NB4 (cell line): Measurements from ENCODE around the gene PSMC3.

Experiments
- DNase-seq: peaks from one replicate; pipeline ENCODE4 v3.0.0; 2010; ENCODE audit warnings: low read depth
- H3K4me3 ChIP-seq: one replicate; pipeline ENCODE4 v1.5.1; 2011; ENCODE audit warnings: mild to moderate bottlenecking, low read depth, low read length, moderate library complexity
- CTCF ChIP-seq: IDR thresholded peaks from one replicate; pipeline ENCODE4 v1.5.1; 2012; ENCODE audit warnings: low read depth, low read length
- MAX ChIP-seq: IDR thresholded peaks from 2 replicates; pipeline ENCODE4 v1.6.1; 2011; ENCODE audit warnings: low read depth, low read length
- MYC ChIP-seq: IDR thresholded peaks from 2 replicates; pipeline ENCODE4 v1.6.1; 2011; ENCODE audit warnings: low read depth, low read length
- POLR2A ChIP-seq: IDR thresholded peaks from 2 replicates; pipeline ENCODE4 v1.6.1; 2011; ENCODE audit warnings: mild to moderate bottlenecking; ENCODE audit not compliant: insufficient read length; ENCODE audit errors: extremely low read depth

Gene PSMC3

GRCh38 chr11:47413351-47413750 lies 12.9 kb downstream of the PSMC3 start:
- TF ChIP-seq POLR2A (no peak), MAX (no peak), CTCF (no peak), MYC (no peak)
- no peak for DNase-seq

GRCh38 chr11:47411884-47412746 lies 14.1 kb downstream of the PSMC3 start:
- peak; percentile 68 for DNase-seq
- TF ChIP-seq CTCF: peak; percentile 86
- no peak for TF ChIP-seq MAX
- no peak overlapping the region for H3K4me3 ChIP-seq

More at GRCh38 chr11:47413351-47413750, 12.9 kb downstream of the PSMC3 start:
- H3K4me3 ChIP-seq: no peak overlapping the region

GRCh38 chr11:47410370-47411264 lies 15.6 kb downstream of the PSMC3 start:
- H3K4me3 ChIP-seq: no peak overlapping the region
- no peak for TF ChIP-seq MAX
- DNase-seq: no peak

- DNase-seq: no peak
- no peak overlapping the region for H3K4me3 ChIP-seq
- no peak for TF ChIP-seq MAX
- no peak for TF ChIP-seq CTCF
- TF ChIP-seq MYC: no peak
- no peak for TF ChIP-seq POLR2A
Observed at GRCh38 chr11:47409440-47410369, 16.5 kb downstream of the PSMC3 start.

- H3K4me3 ChIP-seq: peak overlapping the region; percentile 59
- DNase-seq: no peak
Observed at GRCh38 chr11:47408598-47409439, 17.4 kb downstream of the PSMC3 start.

More at GRCh38 chr11:47408598-47409439, 17.4 kb downstream of the PSMC3 start:
- TF ChIP-seq CTCF (no peak), MYC (no peak), MAX (no peak), POLR2A (no peak)
